Measurements from ENCODE around the gene TRDMT1. TPM values are rescaled to one million over a fixed set of nuclear protein-coding genes. Genes with fewer than 3 reads are reported as not detected.

Gene TRDMT1
- total and polyA plus RNA-seq, 8 donors, result 6.6 to 18.4 (median 12.7) TPM

DNA sequence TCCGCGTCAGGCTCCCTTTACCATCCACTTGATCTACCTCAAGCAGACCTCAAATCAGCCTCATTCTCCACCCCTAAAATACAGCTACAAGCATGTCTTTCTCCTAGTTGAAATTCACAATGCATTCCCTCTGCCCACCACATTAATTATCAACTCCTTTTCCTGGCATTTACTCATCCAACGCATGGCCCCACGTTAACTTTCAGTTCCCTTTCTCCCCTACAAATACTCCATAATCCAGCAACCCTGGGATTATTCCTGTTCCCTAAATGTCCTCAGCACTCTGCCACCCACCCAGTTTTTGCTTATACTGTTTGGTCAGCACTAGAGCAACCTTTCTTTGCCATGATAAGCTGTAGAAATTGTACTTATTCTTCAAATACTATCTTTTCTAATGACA lies 20.9 kb upstream of the TRDMT1 start:
- TF ChIP-seq, protein P1, sequence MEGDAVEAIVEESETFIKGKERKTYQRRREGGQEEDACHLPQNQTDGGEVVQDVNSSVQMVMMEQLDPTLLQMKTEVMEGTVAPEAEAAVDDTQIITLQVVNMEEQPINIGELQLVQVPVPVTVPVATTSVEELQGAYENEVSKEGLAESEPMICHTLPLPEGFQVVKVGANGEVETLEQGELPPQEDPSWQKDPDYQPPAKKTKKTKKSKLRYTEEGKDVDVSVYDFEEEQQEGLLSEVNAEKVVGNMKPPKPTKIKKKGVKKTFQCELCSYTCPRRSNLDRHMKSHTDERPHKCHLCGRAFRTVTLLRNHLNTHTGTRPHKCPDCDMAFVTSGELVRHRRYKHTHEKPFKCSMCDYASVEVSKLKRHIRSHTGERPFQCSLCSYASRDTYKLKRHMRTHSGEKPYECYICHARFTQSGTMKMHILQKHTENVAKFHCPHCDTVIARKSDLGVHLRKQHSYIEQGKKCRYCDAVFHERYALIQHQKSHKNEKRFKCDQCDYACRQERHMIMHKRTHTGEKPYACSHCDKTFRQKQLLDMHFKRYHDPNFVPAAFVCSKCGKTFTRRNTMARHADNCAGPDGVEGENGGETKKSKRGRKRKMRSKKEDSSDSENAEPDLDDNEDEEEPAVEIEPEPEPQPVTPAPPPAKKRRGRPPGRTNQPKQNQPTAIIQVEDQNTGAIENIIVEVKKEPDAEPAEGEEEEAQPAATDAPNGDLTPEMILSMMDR (IDR thresholded peaks at IDR 0.05), result no peak
- no peaks in the 10 kb centered on the region for H3K27me3 ChIP-seq
- no peak for ATAC-seq
- no peak for DNase-seq
- no peak overlapping the region for H3K4me3 ChIP-seq
- no peak overlapping the region for H3K27ac ChIP-seq
- no peaks in the 10 kb centered on the region for H3K36me3 ChIP-seq
- H3K9me3 ChIP-seq, result no peaks in the 10 kb centered on the region
- intact Hi-C loops (cut with DNase I), result no loop called here
- H3K4me1 ChIP-seq, result peaks cover 0 to 29% of the 10 kb centered on the region in 2 donors

DNA sequence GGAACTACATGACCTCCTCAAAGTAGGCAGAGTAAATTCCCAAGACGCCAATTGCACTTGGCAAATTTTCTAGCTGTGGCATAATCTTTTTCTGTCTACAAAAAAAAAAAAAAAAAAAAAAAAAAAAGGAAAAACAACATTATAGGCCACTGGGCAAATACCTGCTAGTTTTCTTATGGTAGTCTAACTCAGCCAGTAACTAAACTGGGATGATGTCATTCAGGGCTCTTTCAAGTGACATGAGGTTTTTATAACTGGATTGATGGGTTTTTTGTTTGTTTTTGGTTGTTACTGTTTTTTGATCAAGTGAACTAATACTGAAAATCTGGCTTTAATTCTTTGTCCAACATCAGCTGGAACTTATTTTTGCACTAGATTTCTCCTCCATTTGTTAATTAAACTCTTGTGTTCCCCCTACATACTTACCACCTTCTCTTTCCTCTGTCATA lies 19.2 kb upstream of the TRDMT1 start:
- DNase-seq, result no peak
- no peak overlapping the region for H3K27ac ChIP-seq
- no peaks in the 10 kb centered on the region for H3K36me3 ChIP-seq
- H3K27me3 ChIP-seq, result no peaks in the 10 kb centered on the region
- TF ChIP-seq, protein P1 (IDR thresholded peaks at IDR 0.05), result no peak
- H3K4me3 ChIP-seq, result no peak overlapping the region
- no peak for ATAC-seq
- no peaks in the 10 kb centered on the region for H3K9me3 ChIP-seq
- H3K4me1 ChIP-seq, result peaks cover 15 to 28% of the 10 kb centered on the region in 2 donors
- intact Hi-C loops (cut with DNase I), result no loop called here

DNA sequence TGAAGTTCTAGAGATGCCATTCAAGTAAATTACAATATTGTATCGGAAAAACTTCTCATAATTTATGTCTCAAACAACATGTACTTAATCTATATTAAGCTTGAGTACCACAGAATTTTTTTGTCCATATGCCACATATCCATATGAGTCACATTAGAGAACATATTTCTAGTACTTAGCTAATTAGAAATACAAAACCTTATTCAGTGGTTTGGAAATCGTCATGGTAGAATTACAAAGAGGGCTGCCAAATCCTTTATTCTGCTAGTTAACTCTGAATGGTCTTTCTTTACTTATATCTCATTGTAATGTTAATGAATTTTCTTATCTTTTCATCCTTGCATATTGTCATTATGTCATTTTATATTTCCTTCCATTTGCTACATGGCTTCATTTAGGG lies 17.6 kb upstream of the TRDMT1 start:
- H3K9me3 ChIP-seq, result no peaks in the 10 kb centered on the region
- intact Hi-C loops (cut with DNase I), result no loop called here
- no peaks in the 10 kb centered on the region for H3K36me3 ChIP-seq
- DNase-seq, result no peak
- no peak overlapping the region for H3K27ac ChIP-seq
- H3K27me3 ChIP-seq, result no peaks in the 10 kb centered on the region
- H3K4me3 ChIP-seq, result no peak overlapping the region
- peaks cover 18 to 36% of the 10 kb centered on the region in 2 donors for H3K4me1 ChIP-seq
- ATAC-seq, result no peak
- TF ChIP-seq, protein P1 (IDR thresholded peaks at IDR 0.05), result no peak

DNA sequence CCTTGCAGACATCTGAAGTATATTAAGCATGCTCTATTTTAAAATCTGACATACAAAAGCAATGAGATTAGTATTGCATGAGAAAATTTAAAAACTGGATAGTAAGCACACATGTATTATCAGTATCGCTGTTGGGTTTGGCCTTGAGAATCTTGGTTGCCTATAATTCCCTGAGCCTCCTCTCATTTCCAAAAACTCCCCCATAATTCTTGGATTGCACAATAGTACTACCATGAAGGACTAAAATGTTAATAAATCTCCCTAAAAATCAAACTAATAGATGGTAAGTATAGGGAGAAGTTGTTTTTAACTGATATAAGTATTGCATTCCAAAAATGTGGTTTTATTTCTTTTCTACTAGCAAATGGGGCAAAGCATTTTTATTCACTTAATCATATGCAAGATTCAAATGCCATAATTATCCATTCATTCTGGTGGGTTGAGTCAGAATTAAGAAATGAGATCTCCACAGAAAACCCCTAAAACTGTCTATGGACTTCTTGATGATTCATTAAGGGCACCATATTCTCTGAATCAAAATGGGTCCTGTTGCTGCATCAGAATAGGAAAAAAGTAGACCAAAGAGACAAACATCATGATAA lies 16.3 kb upstream of the TRDMT1 start:
- Histone ChIP-seq H3K9me3 (no peaks in the 10 kb centered on the region), H3K27me3 (no peaks in the 10 kb centered on the region), H3K27ac (peak overlapping the region; percentile 83 to 99), H3K4me3 (no peak overlapping the region), H3K36me3 (no peaks in the 10 kb centered on the region), H3K4me1 (peaks cover 18 to 49% of the 10 kb centered on the region in 2 donors)
- DNase-seq, result no peak
- TF ChIP-seq, protein P1 (IDR thresholded peaks at IDR 0.05), result no peak
- intact Hi-C loops (cut with DNase I), result no loop called here
- no peak for ATAC-seq

GRCh38 chr10:17216901-17217395 lies 15.5 kb upstream of the TRDMT1 start:
- ATAC-seq, result peak; percentile 6
- H3K9me3 ChIP-seq, result no peaks in the 10 kb centered on the region
- peaks cover 18 to 57% of the 10 kb centered on the region in 2 donors for H3K4me1 ChIP-seq
- TF ChIP-seq, protein P1 (IDR thresholded peaks at IDR 0.05), result no peak
- H3K4me3 ChIP-seq, result no peak overlapping the region
- no peaks in the 10 kb centered on the region for H3K27me3 ChIP-seq
- DNase-seq, result no peak
- H3K27ac ChIP-seq, result peak overlapping the region; percentile 83 to 99
- no peaks in the 10 kb centered on the region for H3K36me3 ChIP-seq
- intact Hi-C loops (cut with DNase I), result no loop called here

Data from left lung (tissue), 10 donors.